GM21360 (cell line): ENCODE data around the gene SON.

Experiments
- ATAC-seq: cut with Tn5 transposase; IDR thresholded peaks from one replicate; pipeline ENCODE4 v1.9.1; 2021; ENCODE audit warnings: mild to moderate bottlenecking, moderate library complexity; ENCODE audit not compliant: unreplicated experiment

The SON gene

DNA sequence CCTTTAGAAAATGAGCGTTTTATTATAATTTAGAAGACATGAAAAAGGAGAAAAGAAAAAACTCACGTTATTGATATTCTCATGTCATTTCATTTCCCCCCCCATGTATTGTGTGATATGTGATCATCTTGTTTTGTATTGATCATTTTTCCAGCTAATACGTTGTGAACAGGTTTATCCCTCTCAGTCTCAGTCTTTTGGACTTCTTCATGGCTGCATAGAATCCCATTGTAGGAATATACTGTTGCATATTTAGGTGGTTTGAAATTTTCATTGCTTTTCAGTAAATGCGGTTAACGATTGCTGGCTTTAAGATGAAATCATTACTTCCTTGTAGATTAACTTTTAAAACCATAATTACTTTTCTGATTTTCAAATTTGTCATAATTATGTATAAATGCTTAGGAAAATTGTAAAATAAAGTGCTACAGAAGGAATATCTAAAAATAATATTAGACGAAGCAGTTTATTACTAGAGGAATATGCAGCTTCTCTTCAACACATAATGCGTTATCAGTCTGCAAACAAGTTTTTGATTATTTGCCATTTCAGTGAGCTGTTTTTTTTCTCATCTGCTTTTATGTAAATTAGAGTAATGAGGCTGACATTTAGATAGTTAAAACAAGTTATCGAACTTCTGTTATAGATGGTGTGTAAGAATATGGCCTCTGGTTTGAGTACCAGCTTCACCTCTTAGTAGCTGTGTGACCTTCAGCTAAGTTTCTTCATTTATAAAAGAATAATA lies 1.8 kb downstream of the SON start:
- no peak for ATAC-seq

DNA sequence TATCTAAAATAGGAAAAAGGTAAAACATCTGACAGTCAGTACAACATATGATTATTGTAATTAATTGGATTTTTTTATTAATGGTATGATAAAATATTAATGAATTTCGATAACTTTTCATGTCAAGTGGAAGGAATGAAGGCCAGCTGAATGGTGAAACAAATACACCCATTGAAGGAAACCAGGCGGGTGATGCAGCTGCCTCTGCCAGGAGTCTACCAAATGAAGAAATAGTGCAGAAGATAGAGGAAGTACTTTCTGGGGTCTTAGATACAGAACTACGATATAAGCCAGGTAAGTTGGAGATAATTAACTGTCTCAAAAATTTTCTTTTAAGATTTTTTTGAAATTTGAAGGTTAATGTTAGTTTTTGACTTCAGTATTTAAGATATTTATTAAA lies 3.2 kb downstream of the SON start:
- no peak for ATAC-seq

- ATAC-seq = no peak
These were observed 7.3 kb downstream of the SON start for GRCh38 chr21:33549848-33550771.

- no peak for ATAC-seq
These were observed 8.2 kb downstream of the SON start for GRCh38 chr21:33550772-33551660.

- ATAC-seq = no peak
These were observed 8.8 kb downstream of the SON start for GRCh38 chr21:33551664-33552063.

- no peak for ATAC-seq
These were observed 9.5 kb downstream of the SON start for GRCh38 chr21:33552093-33552998.

- ATAC-seq = no peak
These were observed 10.3 kb downstream of the SON start for GRCh38 chr21:33552999-33553598.

- no peak for ATAC-seq
These were observed 11.6 kb downstream of the SON start for GRCh38 chr21:33554236-33554981.

GRCh38 chr21:33554982-33555344 lies 12.1 kb downstream of the SON start:
- no peak for ATAC-seq

DNA sequence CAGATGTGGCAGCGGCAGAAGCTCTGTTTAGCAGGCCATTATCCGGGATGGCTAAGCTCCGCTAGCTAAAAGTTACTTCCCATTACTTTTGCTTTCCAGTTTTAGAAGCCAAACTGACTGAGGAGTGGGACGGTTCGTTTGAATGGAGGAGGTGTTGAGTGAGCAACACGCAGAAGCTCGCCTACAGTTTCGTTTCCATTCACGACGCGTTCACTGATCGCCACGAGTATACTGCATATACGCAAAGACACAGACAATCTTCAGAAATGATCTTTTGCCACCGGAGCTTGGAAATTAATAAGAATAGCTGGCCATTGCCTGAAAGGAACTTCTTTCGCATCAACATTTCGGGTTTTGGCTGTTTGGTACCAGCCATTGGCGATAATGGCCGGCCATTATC lies 14.6 kb downstream of the SON start:
- no peak for ATAC-seq

DNA sequence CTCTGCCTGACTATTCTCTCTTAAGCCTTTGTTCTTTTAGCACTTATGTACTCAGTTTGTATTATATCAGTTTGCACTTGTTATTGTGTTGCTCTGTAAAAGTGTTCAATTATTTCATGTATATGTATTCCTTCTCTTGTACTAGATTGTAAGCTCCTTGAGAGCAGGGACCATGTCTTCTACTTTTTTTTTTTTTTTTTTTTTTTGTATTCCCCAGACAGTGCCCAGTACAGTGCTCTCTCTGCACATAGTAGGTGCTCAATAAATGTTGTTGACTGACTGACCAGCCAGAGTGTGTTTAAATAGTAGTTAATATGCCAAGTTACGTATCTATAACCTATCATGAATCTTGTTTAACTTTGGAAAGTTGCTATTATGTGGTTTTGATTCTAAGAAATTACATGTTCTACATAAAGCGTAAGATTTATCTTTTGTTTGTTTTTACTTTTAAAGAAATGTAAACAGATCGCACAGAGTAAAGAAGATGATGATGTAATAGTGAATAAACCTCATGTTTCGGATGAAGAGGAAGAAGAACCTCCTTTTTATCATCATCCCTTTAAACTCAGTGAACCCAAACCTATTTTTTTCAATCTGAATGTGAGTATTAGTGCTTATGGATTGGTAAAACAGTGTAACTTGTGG lies 16.1 kb downstream of the SON start:
- ATAC-seq = no peak

DNA sequence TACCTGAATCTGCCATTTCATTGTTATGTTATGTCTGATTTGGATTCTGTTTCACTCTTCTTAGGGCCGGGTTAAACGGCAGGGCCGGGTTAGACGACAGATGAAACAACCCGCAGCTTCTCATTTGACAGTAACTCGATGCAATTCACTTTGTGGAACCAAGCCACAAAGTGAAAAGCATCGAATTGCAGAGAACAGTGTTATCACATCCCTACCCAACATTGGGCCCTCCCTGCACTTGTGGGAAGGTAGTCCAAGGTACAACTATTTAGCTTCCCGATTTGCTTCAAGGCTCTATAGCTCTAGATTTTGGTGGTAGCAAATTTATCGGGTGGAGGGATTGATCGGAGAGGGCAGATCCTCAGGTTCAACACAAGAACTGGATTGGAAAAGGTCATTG lies 17.0 kb downstream of the SON start:
- no peak for ATAC-seq

DNA sequence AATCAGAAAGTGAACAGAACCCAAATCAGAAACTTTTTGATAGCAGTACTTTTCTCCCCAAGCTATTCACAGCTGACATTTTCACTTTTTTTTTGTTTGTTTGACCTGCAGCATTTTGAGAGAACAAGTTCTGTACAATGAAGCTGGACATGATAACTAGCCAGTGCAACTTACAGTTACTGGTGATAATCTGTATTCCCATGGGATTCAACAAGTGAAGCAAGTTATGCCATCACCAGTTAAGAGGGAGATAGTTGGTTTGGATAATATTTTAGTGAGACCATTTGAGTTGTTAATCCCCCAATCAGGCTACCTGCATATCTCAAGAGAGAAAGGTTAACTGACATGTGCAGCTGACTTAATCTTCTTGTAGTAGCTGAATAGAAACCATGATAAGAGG lies 18.1 kb downstream of the SON start:
- no peak for ATAC-seq

- no peak for ATAC-seq
These were observed 18.5 kb downstream of the SON start for GRCh38 chr21:33561373-33561772.

DNA sequence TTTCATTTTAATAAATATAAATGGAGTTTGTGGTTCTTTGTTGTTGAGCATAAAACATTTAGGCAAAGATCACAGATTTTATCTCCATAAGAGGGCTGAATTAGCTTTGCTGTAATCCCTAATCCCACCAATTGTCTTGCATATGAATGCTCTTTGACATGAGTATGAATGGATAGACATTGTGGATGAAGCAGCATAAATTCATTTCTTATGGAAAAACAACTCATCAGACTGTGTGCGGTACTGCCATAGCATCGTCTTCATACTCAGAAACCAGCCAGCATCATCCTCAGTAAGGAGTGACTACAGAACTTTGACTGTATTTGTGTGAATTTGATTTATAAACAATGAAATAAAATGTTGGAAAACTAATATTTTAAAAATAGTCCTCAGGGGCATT lies 19.6 kb downstream of the SON start:
- no peak for ATAC-seq

GRCh38 chr21:33566514-33566913 lies 23.7 kb downstream of the SON start:
- ATAC-seq = no peak

GRCh38 chr21:33567914-33568313 lies 25.1 kb downstream of the SON start:
- ATAC-seq = no peak

GRCh38 chr21:33568448-33568847 lies 25.6 kb downstream of the SON start:
- no peak for ATAC-seq

DNA sequence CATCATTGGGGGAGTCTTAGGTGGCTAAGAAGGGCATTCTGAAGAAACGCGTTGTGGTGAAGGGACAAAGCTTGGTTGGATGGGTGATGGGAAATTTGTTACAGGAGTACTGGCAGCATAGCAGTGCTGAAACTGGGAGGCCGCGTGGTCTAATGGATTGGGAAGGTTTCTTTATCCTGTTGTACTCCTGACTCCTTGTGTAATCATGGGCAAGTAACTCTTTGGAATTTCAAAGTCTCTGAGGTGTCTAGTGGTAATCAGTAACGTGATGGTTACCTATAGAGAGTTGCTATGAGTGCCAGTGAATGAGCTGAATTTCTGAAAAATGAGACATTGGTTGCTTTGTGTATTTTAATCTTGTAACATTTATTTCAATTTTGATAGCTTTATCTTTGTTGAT lies 27.2 kb downstream of the SON start:
- ATAC-seq = no peak
